Measurements from ENCODE around the gene SAFB2.

Gene SAFB2

GRCh38 chr19:5624018-5624663 is 1.6 kb upstream of the SAFB2 start:
- TF ChIP-seq, protein P1, sequence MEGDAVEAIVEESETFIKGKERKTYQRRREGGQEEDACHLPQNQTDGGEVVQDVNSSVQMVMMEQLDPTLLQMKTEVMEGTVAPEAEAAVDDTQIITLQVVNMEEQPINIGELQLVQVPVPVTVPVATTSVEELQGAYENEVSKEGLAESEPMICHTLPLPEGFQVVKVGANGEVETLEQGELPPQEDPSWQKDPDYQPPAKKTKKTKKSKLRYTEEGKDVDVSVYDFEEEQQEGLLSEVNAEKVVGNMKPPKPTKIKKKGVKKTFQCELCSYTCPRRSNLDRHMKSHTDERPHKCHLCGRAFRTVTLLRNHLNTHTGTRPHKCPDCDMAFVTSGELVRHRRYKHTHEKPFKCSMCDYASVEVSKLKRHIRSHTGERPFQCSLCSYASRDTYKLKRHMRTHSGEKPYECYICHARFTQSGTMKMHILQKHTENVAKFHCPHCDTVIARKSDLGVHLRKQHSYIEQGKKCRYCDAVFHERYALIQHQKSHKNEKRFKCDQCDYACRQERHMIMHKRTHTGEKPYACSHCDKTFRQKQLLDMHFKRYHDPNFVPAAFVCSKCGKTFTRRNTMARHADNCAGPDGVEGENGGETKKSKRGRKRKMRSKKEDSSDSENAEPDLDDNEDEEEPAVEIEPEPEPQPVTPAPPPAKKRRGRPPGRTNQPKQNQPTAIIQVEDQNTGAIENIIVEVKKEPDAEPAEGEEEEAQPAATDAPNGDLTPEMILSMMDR (IDR thresholded peaks at IDR 0.05) = no peak

- TF ChIP-seq, protein P1 (IDR thresholded peaks at IDR 0.05) = no peak
These were observed 931 bp upstream of the SAFB2 start for GRCh38 chr19:5623397-5624017.

DNA sequence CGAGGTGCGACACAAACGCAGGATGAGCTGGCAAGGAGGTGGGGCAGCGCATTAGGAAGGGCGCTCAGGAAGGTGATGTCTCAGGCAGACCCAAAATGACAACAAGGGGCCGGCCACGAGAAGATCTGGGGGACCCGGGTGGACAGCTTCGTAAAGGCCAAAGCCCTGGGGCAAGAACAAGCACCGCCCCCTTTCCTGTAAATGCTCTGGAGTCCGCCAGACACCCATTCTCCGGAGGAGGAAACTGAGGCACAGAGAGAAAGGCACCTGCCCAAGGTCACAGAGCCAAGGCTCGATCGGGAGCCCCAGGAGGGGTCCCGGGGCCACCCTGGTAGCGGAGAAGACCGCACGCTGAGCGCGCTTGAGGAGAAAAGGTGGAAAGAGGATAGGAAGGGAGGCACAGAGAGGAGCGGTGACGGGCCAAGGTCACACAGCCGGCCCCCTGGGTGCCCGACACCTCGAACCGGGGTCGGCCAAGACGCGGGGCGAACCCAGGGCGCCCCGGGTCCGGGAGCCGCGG is 571 bp downstream of the SAFB2 start:
- TF ChIP-seq, protein P1 (IDR thresholded peaks at IDR 0.05) = no peak

- TF ChIP-seq, protein P1 (IDR thresholded peaks at IDR 0.05) = no peak
These were observed 1.1 kb downstream of the SAFB2 start for GRCh38 chr19:5621311-5621944.

GRCh38 chr19:5619946-5620345 is 2.6 kb downstream of the SAFB2 start:
- TF ChIP-seq, protein P1 (IDR thresholded peaks at IDR 0.05) = no peak

- TF ChIP-seq, protein P1 (IDR thresholded peaks at IDR 0.05) = no peak
These were observed 4.0 kb downstream of the SAFB2 start for GRCh38 chr19:5618591-5618990.

DNA sequence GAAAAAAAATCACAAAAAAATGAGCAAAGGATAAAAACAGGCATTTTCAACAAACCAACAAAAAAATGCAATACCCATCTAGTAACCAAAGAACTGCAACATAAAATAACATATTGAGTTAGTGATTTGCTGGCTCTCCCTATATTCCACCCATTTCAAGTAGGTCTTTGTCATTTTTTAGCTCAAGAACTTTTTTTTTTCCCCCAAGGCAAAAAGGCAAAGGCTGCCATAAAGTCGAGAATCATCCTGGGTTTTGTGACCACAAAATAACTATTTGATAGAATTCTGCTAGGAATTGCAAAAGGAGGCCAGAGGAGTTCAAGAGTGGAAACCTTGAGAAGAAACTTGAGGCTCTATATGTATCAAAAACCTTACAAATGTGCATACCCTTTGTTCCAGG is 5.5 kb downstream of the SAFB2 start:
- TF ChIP-seq, protein P1 (IDR thresholded peaks at IDR 0.05) = no peak

Data from LNCAP (cell line).